ENCODE data around the gene CD22. TPM values are rescaled to one million over a fixed set of nuclear protein-coding genes. Genes with fewer than 3 reads are reported as not detected.

CD22 gene
- polyA plus RNA-seq, 3 donors, result 5.1 to 10.0 (median 8.7) TPM

GRCh38 chr19:35311901-35312665 is 16.9 kb upstream of the CD22 start:
- DNase-seq (ENCODE audit: low read depth in 3 of 3, low spot score in 2 of 3), result no peak

- no peak for DNase-seq (ENCODE audit: low read depth in 3 of 3, low spot score in 2 of 3)
Observed at GRCh38 chr19:35313587-35313986, 15.4 kb upstream of the CD22 start.

- DNase-seq (ENCODE audit: low read depth in 3 of 3, low spot score in 2 of 3), result no peak
Observed at GRCh38 chr19:35314031-35314430, 15.0 kb upstream of the CD22 start.

GRCh38 chr19:35314858-35315470 is 14.0 kb upstream of the CD22 start:
- no peak for DNase-seq (ENCODE audit: low read depth in 3 of 3, low spot score in 2 of 3)

- no peak for DNase-seq (ENCODE audit: low read depth in 3 of 3, low spot score in 2 of 3)
Observed at GRCh38 chr19:35315883-35316282, 13.1 kb upstream of the CD22 start.

- no peak for DNase-seq (ENCODE audit: low read depth in 3 of 3, low spot score in 2 of 3)
Observed at GRCh38 chr19:35316560-35316959, 12.4 kb upstream of the CD22 start.

- no peak for DNase-seq (ENCODE audit: low read depth in 3 of 3, low spot score in 2 of 3)
Observed at GRCh38 chr19:35317464-35318043, 11.4 kb upstream of the CD22 start.

GRCh38 chr19:35318679-35319448 is 10.1 kb upstream of the CD22 start:
- DNase-seq (ENCODE audit: low read depth in 3 of 3, low spot score in 2 of 3), result no peak

- DNase-seq (ENCODE audit: low read depth in 3 of 3, low spot score in 2 of 3), result no peak
Observed at GRCh38 chr19:35320065-35320713, 8.8 kb upstream of the CD22 start.

GRCh38 chr19:35321291-35321690 is 7.7 kb upstream of the CD22 start:
- DNase-seq (ENCODE audit: low read depth in 3 of 3, low spot score in 2 of 3), result no peak

GRCh38 chr19:35322014-35322413 is 7.0 kb upstream of the CD22 start:
- no peak for DNase-seq (ENCODE audit: low read depth in 3 of 3, low spot score in 2 of 3)

GRCh38 chr19:35327642-35328041 is 1.3 kb upstream of the CD22 start:
- DNase-seq (ENCODE audit: low read depth in 3 of 3, low spot score in 2 of 3), result no peak

GRCh38 chr19:35329323-35329722 is 336 bp downstream of the CD22 start:
- DNase-seq (ENCODE audit: low read depth in 3 of 3, low spot score in 2 of 3), result no peak

- no peak for DNase-seq (ENCODE audit: low read depth in 3 of 3, low spot score in 2 of 3)
Observed at GRCh38 chr19:35330475-35330874, 1.5 kb downstream of the CD22 start.

GRCh38 chr19:35331551-35332214 is 2.7 kb downstream of the CD22 start:
- no peak for DNase-seq (ENCODE audit: low read depth in 3 of 3, low spot score in 2 of 3)

GRCh38 chr19:35332817-35333216 is 3.8 kb downstream of the CD22 start:
- DNase-seq (ENCODE audit: low read depth in 3 of 3, low spot score in 2 of 3), result no peak

- no peak for DNase-seq (ENCODE audit: low read depth in 3 of 3, low spot score in 2 of 3)
Observed at GRCh38 chr19:35334144-35334753, 5.3 kb downstream of the CD22 start.

GRCh38 chr19:35336166-35336955 is 7.4 kb downstream of the CD22 start:
- DNase-seq (ENCODE audit: low read depth in 3 of 3, low spot score in 2 of 3), result no peak
